ENCODE measurements around the gene HTR3C.

DNA sequence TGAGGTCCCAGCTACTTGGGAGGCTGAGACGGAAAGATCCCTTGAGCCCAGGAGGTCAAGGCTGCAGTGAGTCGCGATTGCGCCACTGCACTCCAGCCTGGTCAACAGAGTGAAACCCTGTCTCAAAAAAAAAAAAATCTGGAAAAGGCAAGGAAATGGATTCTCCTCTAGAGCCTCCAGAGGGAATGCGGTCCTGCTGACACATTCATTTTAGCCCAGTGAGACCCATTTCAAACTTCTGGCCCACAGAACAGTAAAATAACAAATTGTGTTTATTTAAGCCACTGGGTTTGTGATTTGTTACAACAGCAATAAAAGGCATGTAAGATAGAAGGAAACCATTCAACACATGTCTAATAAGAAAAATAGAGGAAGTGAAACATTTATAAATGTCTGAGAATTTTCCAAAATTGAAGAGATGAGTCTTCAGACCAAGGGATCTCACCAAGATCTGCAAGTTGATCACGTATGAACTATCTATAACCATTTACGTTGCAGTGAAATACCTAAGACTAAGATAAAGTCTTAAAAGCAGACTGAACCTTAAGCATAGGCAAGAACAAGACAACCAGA lies 44.0 kb downstream of the HTR3C start, which contains the start of gene HTR3E:
- TF ChIP-seq, protein P1, sequence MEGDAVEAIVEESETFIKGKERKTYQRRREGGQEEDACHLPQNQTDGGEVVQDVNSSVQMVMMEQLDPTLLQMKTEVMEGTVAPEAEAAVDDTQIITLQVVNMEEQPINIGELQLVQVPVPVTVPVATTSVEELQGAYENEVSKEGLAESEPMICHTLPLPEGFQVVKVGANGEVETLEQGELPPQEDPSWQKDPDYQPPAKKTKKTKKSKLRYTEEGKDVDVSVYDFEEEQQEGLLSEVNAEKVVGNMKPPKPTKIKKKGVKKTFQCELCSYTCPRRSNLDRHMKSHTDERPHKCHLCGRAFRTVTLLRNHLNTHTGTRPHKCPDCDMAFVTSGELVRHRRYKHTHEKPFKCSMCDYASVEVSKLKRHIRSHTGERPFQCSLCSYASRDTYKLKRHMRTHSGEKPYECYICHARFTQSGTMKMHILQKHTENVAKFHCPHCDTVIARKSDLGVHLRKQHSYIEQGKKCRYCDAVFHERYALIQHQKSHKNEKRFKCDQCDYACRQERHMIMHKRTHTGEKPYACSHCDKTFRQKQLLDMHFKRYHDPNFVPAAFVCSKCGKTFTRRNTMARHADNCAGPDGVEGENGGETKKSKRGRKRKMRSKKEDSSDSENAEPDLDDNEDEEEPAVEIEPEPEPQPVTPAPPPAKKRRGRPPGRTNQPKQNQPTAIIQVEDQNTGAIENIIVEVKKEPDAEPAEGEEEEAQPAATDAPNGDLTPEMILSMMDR (IDR thresholded peaks at IDR 0.05; ENCODE audit: low read length): no peak
- TF ChIP-seq EZH2 (IDR thresholded peaks at IDR 0.05; ENCODE audit: borderline replicate concordance, low read length): no peak

Measured in OCI-LY1 (cell line).